ENCODE measurements around the gene MYO1E.

MYO1E gene

DNA sequence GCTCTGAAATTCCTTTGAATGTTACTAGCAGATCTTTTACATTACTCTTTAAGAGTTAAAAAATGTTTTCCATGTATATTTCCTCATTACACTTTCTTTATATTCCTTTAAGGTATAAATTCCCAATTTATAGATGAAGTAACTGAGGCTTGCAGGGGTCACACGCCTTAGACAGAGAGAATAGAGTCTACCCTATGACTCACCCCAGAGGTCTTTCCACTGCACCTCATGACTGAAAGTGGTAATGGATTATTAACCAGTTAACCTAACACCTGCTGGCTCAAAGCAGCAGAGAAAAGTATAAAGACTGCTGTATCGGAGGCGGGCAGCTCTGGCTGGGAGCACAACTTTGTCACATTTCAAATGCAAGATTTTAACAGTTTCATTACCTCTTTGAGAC, 128.3 kb downstream of the MYO1E start:
- intact Hi-C loops (cut with DNase I) = loop anchor here (10.0 kb wide), 1 partner anchor 130 kb away; the partner anchor contains the start of gene MYO1E
- no peak for DNase-seq

DNA sequence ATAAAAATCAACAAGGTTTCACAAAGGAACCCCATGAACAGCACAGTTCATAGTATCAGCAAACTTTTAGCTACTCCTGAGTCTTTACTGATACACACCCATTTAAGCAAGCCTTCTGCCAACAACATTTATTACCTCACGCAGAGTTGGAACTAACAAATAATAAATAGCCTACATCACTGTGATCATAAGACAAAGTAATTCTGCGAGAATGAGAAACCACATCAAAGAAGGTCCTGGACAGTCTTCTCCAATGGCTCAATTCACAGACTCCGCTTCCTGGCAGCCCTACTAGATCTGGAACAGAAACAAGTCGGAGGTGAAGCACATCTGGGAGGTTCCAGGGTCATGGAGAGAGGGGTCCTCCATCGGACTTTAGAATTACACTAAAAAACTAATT, 129.0 kb downstream of the MYO1E start:
- no peak for DNase-seq
- intact Hi-C loops (cut with DNase I) = loop anchor here (10.0 kb wide), 1 partner anchor 131 kb away; the partner anchor contains the start of gene MYO1E

DNA sequence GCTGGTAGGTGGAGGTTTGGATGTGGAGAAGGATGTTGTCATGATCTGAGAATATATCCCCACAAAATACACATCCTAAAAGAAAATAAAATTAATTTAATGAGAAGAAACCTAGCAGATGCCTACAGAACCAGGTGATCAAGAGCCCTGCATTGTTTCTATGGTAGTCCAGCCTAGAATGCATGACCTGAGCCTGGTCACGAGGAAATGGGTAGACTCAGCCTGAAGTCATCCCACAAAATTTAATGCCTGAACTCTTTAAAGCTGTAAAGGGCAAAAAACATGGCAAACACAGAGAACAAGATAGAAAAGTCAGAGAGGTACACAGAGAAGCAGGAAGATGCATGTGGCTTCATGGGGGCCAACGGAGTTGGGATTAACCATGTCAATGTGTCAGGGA, 130.0 kb downstream of the MYO1E start:
- DNase-seq = no peak
- intact Hi-C loops (cut with DNase I) = loop anchor here (10.0 kb wide), 1 partner anchor 132 kb away; the partner anchor contains the start of gene MYO1E

DNA sequence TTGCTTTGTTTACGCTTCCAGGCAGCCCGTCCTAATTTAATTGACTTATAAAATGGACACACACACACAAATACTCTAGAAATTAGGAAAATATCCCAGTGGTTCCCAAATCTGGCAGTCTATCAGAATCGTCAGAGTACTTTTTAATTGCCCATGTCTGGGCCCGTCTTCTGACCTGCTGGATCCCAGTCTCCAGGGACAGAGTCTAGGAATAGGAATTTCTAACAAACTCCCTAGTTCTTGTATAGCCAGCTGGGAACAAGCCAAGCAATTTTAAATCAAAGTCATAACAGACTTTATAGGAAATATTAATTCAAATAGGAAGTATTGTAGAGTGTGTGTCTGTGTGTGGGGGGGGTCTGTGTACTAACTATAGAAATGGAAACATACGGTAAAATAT, 132.6 kb downstream of the MYO1E start:
- no peak for DNase-seq
- intact Hi-C loops (cut with DNase I) = loop anchor here (10.0 kb wide), 1 partner anchor 135 kb away; the partner anchor contains the start of gene MYO1E

DNA sequence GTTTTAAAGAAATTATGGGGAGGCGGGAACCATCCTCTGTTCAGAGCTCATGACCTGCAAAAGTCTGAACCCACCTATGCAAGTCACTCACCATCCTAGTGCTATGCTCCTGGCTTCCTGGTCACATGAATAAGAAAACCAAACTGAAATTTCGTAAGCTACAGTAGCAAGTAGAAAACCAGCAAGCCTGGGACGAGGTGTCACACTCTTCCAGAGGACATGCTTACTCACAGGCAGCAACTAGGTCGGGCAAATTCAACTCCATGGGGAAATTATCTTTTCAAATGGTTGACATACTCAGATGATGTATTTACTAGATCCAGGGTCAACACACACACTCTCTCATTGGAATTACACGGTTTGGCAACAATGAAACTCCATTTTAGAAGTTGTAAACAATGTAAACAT, 134.7 kb downstream of the MYO1E start:
- DNase-seq = no peak
- intact Hi-C loops (cut with DNase I) = no loop called here

DNA sequence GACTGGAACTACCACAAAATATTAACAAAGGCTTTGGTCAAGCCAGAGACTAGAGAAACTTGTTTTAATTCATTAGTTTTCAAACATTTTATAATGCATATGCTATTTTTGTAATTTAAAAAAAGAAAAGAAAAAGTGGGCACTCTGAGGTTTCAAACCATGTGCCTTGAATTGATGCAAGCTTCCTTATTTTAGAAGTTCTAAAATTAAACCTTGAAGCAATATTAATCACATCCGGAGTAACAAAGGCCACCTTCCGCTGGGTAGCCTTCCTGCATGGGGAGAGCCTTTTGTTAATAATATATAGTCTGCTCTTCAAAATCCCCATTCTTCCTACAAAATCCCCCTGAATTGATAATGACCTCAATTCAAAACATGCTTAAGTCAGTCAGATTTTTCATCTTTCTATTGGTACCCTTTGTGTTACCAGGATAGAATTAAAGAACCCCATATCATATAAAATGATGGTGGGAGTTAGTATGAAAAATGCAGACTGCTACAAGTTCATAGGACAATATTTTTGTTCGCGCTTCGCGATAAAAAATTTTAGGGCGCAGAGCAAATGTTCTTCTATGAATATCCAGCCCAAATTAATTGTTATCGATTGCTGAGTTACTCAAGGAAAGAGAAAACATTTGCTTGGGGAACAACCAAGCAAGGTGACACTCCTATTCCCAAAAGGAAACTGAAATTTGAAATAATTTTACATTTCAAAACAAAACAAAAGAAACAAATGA, 135.4 kb downstream of the MYO1E start:
- intact Hi-C loops (cut with DNase I) = no loop called here
- no peak for DNase-seq

DNA sequence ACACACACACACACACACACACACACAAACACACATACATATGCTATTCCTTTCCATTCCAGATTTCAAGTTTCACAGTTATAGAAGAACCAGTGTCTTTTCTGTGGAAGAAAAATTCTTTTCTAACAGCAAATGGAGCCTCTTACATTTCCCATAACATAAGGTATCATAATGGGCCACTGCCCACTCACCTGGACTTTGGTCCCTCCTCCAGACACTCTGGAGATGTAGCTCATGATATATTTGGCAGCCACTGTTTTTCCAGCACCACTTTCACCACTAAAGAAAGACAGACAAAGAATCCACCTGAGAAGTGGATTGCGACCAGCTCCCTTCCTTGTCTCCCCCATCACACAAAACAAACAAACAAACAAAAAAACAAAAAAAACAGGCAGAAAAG, 136.3 kb downstream of the MYO1E start:
- DNase-seq = no peak
- intact Hi-C loops (cut with DNase I) = no loop called here

DNA sequence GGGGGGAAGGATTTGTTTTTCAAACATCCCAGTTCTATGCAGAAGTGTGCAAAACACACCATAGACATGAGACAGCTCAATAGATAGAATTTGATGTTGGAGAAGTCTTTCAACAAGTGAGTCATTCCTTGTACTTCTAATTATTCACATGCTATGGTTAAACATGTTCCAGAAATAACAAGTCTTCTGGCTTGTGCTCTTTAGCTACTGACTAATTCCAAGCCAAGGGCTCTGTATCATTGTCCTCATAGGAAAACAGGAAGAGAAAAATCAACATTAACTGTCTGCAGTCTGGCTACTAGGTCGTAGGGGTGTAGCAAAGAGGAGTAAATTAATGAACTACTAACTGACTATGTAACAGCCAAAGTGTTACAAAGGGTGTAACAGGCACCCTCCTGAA, 140.2 kb downstream of the MYO1E start:
- no peak for DNase-seq
- intact Hi-C loops (cut with DNase I) = no loop called here

DNA sequence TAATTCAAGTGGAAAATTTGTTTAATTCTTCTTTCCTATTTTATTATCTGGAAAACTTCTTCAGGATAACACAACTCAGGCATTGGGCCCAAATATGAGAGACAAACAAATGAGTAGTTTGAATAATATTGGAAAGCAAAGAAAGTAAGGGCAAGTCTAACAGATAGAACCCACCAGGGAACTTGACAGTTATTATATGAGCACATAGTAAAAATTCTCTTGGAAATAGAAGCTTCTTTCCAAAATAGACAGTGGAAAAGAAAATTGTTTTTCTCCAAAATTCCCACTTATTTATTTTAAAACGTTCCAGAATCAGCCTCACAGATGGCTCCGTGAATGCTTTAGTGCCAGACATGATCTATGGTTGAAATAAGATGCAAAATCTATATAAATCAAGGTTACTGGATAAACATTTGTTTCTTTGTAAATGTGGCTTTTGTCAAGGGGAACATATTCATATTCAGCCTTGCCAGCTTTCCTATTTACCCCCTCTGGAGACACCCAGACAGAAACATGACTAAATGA, 142.1 kb downstream of the MYO1E start:
- no peak for DNase-seq
- intact Hi-C loops (cut with DNase I) = no loop called here

DNA sequence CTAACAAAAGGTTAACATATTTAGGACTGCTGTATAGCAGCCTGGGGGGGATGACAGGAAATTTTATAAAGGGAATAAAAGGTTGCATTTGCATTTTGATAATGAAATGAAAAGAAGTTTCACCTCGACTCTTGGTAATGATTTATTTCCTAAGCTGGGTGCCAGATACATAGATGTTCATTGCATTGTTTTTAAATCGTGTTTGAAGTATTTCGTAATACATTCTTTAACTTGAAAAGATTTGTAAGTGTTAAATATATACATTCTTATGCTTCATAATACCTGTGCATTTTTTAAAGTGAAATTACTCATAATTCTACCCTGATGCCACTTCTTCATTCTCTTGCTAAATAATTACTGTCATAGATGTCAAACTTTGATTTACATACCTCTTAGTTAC, 143.2 kb downstream of the MYO1E start:
- no peak for DNase-seq
- intact Hi-C loops (cut with DNase I) = no loop called here

DNA sequence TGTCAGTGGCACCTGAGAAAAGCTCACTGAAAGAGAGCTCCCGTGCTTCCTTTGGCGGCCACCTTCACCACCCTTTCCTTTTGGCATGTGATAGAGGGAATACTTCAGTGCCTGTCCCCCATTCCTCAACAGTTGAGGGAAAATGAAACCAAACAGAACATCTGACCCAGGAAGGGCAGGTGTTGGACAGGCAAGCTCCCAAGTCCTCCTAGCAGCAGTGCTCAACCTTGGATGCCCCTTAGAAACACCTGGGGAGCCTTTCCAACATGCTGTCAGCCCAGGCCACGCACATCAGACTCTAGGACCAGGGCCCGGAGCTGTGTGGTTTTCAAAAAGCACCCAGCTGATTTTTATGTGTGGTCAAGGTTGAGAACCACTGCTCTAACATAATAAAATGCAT, 143.7 kb downstream of the MYO1E start:
- peak in 1 of 10 donors; percentile 49 for DNase-seq
- intact Hi-C loops (cut with DNase I) = no loop called here

DNA sequence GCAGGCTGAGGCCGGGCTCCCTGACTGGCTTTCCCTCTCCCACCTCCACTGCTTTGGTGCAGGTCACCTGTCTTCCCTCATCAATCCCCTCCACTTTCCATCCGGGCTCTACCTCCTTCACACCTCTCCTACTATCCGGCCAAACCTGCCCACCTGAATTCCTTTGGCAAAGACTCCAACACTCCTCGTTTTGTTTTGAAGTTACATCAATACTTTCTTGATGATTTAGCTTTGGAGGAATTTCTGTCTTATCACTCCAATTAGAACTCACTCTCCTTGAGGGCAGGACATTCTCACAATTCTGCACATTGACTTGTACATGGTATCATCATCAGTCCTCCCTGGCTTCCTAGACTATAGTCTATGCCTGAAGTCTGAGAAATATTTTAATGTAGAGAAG, 145.7 kb downstream of the MYO1E start:
- no peak for DNase-seq
- intact Hi-C loops (cut with DNase I) = no loop called here

DNA sequence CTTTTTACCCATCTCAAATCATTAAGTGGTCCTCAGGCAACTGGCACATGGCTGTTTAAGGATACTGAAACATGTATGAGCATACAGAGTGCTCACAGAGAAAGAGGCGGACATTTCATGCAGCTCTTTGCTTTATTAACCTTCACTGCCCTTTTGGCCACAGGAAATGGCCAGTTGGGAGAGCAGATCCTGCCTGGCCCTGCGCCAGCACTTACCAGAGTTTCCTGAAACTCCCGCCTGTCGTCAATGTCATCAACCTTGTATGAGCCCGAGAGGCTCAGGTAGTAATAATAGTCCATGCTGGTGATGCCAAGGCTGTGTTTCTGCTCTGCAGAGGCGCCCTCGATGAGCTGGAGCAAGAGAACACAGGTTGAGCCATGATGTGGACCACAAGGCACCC, 148.2 kb downstream of the MYO1E start:
- peak in 1 of 10 donors; percentile 37 for DNase-seq

DNA sequence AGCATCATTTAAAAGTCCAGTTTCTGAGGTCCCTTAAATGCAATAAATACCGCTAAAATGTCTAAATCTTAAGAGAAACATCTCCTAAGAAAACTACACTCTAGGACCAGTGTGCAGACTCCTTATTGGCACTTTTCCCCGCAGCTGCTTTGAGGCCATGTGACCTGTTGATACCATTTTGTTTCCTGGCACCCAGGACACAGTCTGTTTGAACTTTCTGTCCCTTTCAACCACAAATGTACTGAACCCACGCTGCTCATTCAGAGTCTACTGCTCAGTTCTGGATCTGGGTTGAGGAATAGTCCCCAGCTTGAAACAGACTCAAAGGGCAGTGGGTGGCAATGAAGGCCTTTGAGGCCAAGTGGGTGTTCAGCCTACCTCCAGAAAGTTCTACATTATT, 148.9 kb downstream of the MYO1E start:
- no peak for DNase-seq
- intact Hi-C loops (cut with DNase I) = no loop called here

More for the DNA sequence above, 148.2 kb downstream of the MYO1E start:
- intact Hi-C loops (cut with DNase I) = no loop called here

DNA sequence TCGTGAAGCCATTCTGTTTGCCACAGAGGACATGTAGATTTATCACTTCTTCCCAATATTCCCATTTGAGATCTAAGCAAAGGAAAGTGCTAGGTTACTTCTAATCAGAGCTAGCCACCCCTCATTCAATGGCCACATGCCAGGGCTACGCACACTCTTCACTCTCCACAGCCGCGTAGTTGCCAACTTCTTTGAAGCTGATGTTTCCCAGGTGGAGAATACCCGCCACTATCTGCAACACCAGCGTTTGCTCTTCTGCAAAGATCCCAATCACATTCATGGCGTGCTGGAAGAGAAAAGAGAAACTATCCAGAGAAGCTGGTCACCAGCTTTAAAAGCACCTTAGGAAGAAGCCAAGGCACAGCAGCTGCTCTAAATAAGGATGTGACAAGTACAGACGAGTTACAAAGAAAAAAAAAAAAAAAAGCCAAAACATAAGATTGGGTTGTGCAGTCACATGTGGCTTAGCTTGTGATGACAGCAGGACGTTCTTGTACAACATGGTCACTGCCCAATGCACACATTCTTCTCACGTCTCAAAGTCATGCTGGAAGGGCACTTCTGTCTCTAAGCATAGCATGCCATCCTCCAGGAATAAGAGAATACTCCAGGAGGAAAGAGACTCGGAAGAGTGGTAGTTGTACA, 149.6 kb downstream of the MYO1E start:
- intact Hi-C loops (cut with DNase I) = no loop called here
- DNase-seq = peak in 1 of 10 donors; percentile 9

DNA sequence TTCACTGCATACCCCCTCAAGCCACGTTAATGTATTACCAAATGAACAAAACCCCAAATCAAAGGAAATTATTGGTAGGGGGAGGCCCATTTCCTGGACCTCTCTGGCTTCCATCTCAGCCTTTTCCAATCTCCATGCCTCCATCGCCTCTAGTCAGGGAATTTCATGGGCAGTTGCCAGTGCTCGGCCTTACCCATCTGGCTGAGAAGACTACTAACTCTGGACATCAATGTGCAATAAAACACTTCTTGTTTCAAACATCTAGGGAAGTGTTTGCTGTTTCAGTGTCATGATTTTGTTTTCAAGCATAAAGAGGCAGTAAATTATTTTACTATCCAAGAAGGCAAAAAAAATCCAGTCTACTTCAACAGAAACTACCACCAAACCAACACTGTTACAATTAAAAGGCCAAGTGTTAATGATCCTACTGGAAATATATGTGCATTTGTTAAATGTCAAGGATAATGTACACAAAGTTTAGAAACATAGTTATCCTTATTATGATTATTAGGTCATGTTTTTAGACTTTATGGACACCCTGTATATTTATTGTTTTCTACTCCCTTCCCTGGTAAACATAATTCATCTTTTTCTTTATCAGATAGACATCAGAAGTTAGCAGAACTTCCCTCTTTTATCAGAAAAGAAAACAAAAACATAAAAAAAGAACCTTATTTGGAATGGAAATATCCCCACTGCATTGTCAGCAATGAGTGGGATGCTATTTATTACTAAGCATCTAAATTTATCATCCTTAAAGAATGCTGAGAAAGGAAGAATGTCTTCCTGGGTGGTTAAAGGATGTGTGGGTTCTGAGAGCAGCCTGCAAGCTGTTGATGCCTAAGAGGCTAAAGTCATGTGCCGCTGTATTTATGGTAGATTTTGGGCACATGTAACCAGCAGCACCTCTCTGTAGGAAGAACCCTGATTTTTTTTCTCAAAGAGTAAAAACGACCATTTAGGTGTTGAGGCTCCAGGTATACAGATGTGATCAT, 150.9 kb downstream of the MYO1E start:
- DNase-seq = peak in 3 of 10 donors; percentile 16 to 71 (median 20)
- intact Hi-C loops (cut with DNase I) = no loop called here

DNA sequence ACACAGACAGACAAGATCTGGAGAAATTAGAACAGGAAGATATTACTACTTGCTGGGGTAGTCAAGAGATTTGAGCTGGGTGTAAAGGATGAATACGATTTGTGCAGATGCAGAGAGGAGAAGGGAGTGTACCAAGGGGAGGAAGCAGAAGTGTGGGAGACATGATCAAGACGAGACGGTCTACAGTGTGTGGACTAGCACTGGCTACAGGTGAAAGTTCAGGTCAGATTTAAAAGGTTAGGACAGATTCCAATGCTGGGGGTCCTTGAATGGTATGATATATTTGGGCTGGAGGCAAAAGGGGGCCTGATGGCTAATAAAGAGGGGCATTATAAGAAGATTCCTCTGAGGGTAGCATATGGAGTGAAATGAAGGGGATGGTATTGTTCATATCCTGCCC, 154.0 kb downstream of the MYO1E start:
- no peak for DNase-seq
- intact Hi-C loops (cut with DNase I) = no loop called here

DNA sequence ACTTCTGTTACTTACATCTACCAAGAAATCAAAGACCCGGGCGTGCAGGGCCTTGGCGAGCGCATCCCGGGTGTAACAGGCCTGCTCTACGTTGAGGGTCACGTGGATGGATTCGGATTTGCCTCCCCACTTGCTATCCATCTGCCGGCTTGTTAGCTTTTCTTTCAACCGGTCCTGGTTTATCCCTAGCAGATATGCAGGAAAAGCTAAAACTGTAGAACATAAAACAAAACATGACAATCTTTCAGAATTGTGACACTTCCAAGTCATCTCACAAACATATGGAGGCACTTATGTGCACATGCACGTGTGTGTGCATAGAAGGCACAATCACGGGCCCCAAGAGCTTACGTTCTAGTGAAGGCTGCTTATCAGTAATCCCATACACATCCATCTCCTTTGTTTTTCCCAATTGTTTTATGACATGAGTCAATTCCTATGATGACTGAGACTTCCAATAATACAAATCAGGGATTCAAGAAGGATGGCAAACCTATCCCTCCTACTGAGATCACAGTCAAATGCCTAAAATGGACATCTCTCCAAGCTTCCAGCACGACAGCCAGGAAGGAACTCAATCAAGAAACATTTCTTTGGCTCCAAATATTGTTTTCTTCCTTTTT, 154.7 kb downstream of the MYO1E start:
- no peak for DNase-seq
- intact Hi-C loops (cut with DNase I) = no loop called here

DNA sequence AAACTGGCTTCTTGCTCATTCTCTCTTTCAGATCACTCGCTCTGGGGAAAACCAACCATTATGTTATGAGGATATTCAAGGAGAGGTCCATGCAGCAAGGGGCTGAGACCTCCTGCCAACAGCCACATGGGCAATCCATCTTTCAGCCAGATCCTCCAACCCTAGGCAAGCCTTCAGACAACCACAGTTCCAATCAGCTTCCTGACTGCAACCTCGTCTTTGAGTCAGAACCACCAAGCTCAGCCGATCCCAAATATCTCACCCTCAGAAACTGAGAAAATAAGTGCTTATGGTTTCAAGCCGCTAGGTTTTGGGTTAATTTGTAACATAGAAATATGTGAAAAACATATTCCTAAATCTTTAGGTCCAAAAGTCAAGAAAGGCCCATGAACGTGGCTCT, 155.8 kb downstream of the MYO1E start:
- no peak for DNase-seq
- intact Hi-C loops (cut with DNase I) = no loop called here

DNA sequence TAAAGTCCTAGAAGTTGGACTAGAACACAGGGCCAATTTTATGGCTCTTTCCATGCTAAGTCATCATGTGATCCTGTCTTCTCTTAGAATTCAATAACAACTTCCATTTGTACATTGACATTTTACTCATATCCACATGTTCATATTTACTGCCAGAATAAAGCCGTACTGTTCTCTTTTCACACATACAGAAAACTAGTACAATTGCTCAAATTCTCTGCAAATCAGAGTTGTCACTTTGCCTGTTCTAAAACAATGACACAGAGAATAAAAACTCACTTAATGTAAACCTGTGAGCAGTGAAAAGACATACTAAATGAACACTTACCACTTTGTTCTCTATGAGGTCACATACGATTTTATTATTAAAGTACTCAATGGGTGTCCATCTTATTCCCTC, 162.5 kb downstream of the MYO1E start:
- intact Hi-C loops (cut with DNase I) = no loop called here
- DNase-seq = no peak
